ENCODE data around the gene POMT1.

POMT1 gene

DNA sequence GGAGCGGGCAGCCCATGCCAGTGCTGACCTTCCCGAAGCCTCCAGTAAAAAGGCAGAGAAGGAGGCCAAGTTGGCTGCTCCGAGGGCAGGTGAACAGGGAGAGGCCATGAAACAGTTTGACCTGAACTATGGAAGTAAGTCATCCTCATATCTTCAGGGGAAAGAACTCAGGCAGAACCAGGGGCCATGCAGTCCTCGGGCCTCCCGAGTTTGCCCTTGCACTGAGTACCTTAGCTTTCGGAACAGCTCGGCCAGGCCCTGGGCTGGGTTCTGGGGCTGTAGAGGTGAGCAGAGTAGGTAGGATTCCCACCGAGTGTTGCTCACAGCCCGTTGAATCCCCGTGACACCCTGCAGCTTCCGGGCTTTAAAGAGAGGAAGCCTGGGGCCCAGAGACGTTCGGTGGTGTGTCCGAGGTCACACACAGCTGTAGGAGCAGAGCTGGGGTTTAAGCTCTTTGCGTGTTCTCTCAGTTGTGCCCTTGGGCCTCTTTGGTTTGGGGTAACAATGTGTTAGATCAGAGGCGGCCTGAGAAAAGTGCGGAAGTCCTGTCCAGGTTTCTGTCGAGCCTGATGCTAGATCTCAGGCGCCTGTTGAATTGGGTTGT, 24.8 kb upstream of the POMT1 start:
- DNase-seq, result no peak

DNA sequence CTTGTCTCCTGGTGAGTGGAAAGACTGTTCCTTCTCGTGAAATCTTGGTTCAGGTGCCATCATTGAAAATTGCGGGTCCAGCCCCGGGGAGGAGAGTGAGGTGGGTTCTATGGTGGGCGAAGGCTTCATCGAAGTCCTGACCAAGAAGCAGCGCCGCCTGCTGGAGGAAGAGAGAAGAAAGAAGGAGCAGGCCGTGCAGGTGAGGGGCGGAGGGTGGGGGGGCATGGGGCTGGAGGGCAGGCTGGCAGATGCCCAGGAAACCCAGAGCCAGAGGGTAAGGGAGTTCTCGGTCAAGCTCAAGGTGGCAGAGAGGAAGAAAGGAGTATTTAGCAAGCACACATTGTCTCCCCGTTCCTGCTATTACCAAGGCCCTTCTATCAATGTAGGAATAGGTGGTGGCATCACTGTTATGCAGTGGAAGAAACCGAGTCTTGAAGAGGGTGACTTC, 24.3 kb upstream of the POMT1 start:
- DNase-seq, result peak; percentile 14 to 57 (median 23)

DNA sequence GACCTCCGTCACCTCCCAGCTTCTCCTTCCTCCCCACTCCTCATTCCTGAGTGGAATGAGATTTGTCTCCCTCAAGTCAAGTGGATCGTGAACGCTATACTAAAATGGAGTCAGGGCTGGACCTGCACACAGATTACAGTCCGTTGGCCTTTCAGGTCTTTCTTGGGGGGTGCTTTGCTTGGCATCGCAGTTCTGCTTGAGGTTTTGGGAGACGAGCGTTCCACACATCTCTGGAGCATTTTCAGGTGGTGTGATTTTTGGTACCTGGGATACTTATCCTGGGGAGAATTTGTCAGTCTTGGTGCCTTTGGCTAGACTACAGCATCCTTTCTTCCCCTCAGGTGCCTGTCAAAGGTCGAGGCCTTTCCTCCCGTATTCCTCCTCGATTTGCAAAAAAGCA, 23.8 kb upstream of the POMT1 start:
- no peak for DNase-seq

GRCh38 chr9:131480258-131480657, 22.5 kb upstream of the POMT1 start:
- DNase-seq, result no peak

GRCh38 chr9:131481441-131482342, 21.0 kb upstream of the POMT1 start:
- no peak for DNase-seq

DNA sequence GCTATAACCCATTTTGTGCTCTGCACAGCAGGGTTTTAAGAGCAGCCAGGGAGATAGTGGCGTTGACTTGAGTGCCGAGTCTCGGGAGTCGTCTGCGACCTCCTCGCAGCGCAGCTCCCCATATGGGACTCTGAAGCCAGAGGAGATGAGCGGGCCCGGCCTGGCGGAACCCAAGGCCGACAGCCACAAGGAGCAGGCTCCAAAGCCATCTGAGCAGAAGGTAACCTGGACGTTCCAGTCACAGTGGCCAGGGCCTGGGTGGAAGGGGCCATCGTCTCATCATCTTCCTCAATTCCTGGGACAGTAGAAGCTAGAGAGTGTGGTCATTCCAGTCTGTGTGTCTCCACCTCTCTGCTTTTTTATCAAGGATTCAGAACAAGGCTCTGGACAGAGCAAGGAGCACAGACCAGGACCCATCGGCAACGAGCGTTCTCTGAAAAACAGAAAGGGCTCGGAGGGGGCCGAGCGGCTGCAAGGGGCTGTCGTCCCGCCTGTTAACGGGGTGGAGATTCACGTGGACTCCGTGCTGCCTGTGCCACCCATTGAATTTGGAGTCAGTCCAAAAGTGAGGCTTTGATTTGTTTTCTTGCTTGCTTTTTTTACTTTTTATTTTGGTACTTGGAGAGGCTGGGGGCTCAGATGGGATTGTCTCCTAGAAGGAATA, 20.2 kb upstream of the POMT1 start:
- no peak for DNase-seq

- no peak for DNase-seq
Measured at GRCh38 chr9:131483319-131484050, 19.2 kb upstream of the POMT1 start.

DNA sequence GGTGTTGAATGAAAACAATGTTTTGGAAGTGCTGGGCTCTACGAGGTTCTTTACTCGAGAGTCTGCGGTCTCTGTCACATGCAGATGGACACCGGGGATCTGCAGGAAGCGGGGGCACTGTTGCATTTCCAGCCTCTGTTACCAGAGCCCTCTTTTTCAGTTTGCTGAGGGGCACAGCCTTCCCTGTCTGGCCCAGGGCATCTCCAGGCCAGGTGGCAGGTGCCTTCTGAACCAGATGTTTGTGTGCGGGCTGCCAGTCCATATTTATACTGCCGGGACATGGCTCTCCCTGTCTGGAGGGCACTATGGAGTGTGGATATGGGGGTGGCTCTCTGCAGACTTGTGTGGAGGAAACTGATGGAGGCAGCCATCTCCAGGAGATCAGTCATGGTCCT, 18.7 kb upstream of the POMT1 start:
- no peak for DNase-seq

- DNase-seq, result no peak
Measured at GRCh38 chr9:131484560-131485185, 18.0 kb upstream of the POMT1 start.

DNA sequence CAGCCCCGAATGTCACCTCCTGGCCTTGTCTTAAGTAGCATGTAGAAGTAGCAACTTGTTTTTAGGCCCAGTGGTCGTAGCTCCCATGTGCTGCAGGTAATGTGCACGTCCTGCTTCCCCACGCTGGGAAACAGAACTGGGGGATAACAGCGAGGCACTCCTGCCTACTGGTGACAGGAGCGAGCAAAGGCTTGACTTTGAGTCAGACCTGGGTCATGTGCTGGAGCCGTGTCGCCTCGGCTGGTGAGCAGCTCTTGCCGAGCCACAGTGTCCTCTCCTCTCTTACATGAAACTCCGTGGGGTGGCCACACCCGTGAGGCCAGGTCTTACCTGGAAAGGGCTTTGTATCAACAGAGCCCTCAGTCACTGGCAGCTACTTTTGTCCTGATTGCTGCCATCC, 17.5 kb upstream of the POMT1 start:
- DNase-seq, result no peak

- no peak for DNase-seq
Measured at GRCh38 chr9:131485728-131486422, 16.8 kb upstream of the POMT1 start.

- no peak for DNase-seq
Measured at GRCh38 chr9:131487001-131487400, 15.7 kb upstream of the POMT1 start.

DNA sequence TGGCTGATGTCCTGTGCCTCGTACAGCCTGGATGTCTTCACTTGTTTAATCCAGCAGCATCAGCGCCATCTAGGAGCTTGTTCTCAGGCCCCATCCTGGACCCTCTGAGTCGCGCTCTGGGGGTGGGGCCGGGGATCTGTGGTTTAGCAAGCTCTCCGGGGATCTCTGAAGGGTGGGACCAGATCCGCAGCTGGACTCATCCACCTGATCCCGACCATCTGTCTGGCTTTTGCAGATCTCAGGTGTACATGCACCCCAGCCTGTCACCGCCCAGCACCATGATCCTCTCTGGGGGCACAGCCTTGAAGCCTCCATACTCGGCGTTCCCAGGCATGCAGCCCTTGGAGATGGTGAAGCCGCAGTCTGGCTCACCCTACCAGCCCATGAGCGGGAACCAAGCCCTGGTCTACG, 15.1 kb upstream of the POMT1 start:
- DNase-seq, result no peak

DNA sequence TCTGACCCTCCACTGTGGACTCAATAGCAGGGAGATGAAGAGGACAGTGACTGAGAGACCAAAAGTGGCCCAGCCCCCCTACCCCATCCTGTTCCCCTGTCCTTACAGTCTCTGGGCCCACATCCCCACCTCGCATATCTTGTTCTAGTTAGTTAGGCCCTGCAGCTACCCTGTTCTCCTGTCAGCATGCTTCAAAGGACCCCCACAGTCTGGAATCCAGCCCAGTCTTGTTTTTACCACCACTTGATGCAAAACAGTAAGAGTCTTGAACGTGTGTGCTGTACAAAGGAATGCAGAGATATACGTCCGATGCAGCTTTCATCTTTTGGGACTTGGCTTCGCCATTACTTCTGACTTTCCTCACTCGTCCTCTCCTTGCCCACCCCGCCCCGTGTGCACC, 12.2 kb upstream of the POMT1 start:
- no peak for DNase-seq

GRCh38 chr9:131491001-131491710, 11.6 kb upstream of the POMT1 start:
- no peak for DNase-seq

DNA sequence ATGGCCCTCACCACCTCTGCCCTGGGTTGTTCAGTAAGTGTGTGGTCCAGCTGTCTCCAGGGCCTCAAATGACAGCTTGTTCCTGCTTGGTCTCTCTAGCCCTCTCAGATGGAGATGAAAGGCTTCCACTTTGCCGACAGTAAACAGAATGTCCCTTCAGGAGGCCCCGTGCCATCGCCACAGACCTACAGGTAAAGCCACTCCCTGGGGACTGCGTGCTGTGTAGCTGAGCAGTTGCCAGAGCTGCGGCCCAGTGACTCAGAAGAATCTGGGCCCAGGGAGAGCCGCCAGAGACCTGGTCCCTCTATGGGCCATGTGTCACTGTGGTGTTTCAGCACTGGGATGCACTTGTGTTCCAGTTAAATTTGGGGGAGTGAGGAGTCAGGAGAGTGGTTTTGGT, 10.6 kb upstream of the POMT1 start:
- no peak for DNase-seq

- no peak for DNase-seq
Measured at GRCh38 chr9:131494296-131494870, 8.3 kb upstream of the POMT1 start.

DNA sequence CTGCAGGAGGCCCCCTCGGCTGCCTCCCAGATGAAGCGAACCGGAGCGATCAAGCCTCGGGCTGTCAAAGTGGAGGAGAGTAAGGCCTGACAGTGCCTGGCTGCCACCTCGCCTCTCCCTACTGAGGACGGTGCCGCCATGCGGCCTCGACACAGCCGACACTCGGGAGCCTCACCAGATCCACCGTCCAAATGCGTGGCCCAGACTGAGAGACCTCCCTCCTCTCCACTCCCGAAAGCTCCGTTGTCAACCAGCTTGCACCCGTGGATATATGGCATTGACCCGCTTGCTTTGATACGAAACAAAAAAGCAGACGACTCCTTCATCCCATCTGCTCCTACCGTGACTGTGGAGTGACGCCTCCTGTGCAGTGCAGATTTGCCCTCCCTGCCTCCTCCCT, 6.9 kb upstream of the POMT1 start:
- no peak for DNase-seq

DNA sequence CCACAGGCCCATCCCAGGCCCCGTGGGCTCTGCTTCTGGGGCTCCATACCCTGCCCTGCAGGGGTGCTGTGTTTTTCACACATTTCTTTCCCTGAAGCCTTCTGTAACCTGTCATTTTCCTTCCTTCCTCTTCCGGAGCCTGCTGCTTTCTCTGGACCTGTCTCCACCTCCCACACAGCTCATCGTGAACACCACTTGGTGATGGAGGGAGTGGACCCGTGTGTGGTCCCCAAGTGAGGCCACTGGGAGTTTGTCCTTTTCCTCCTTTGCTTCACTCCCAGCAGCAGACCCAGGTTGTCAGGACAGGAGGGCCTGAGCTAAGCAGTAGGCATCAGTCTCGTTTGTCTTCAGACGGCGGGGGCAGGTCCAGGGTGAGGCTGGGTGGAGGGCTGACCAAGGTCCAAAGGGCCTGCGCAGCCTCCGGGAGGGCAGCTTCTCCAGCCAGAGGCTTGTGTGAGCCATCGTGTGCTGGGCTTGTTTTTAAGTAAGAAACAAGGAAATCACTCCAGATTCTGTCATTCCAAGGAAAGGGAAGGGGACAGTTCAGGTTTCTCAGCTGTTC, 5.8 kb upstream of the POMT1 start:
- DNase-seq, result no peak

GRCh38 chr9:131499254-131499767, 3.4 kb upstream of the POMT1 start:
- DNase-seq, result no peak
